Keratinocyte (primary cell): ENCODE data around the gene TSPAN1.

Source experiments
- EZH2 ChIP-seq: IDR thresholded peaks from one replicate; pipeline ENCODE4 v1.6.1; 2012; ENCODE audit warnings: inconsistent platforms, mild to moderate bottlenecking, low read length, moderate library complexity
- TF ChIP-seq, protein P1 (sequence below), 3 experiments: IDR thresholded peaks in 1 of 3; conservative IDR thresholded peaks in 1 of 3; optimal IDR thresholded peaks in 1 of 3; 2 replicates in 2 of 3; 3 replicates in 1 of 3; pipeline versions ENCODE3 to v1.5.1; 2011; ENCODE audit warnings: low read length in 3 of 3, mild to moderate bottlenecking in 3 of 3, moderate library complexity in 2 of 3, control low read depth in 1 of 3, inconsistent platforms in 1 of 3; ENCODE audit not compliant: insufficient read depth in 2 of 3; ENCODE audit errors: extremely low read depth in 1 of 3

- TF ChIP-seq, protein P1, sequence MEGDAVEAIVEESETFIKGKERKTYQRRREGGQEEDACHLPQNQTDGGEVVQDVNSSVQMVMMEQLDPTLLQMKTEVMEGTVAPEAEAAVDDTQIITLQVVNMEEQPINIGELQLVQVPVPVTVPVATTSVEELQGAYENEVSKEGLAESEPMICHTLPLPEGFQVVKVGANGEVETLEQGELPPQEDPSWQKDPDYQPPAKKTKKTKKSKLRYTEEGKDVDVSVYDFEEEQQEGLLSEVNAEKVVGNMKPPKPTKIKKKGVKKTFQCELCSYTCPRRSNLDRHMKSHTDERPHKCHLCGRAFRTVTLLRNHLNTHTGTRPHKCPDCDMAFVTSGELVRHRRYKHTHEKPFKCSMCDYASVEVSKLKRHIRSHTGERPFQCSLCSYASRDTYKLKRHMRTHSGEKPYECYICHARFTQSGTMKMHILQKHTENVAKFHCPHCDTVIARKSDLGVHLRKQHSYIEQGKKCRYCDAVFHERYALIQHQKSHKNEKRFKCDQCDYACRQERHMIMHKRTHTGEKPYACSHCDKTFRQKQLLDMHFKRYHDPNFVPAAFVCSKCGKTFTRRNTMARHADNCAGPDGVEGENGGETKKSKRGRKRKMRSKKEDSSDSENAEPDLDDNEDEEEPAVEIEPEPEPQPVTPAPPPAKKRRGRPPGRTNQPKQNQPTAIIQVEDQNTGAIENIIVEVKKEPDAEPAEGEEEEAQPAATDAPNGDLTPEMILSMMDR (optimal IDR thresholded peaks at IDR 0.05 in 1 of 3, IDR thresholded peaks at IDR 0.05 in 1 of 3, conservative IDR thresholded peaks at IDR 0.05 in 1 of 3; ENCODE audit: extremely low read depth in 1 of 3, insufficient read depth in 2 of 3, low read length in 3 of 3) = no peak
- TF ChIP-seq EZH2 = no peak
Measured at GRCh38 chr1:46184920-46185658, 10.2 kb downstream of the TSPAN1 start.
